ENCODE data around the gene CAMTA1.

CAMTA1 gene

GRCh38 chr1:7013833-7014639 lies 228.8 kb downstream of the CAMTA1 start:
- DNase-seq, result no peak

- DNase-seq, result no peak
Observed at GRCh38 chr1:7014640-7014930, 229.3 kb downstream of the CAMTA1 start.

- no peak for DNase-seq
Observed at GRCh38 chr1:7015022-7015421, 229.8 kb downstream of the CAMTA1 start.

GRCh38 chr1:7018351-7018750 lies 233.1 kb downstream of the CAMTA1 start:
- DNase-seq, result no peak

- no peak for DNase-seq
Observed at GRCh38 chr1:7018826-7019225, 233.6 kb downstream of the CAMTA1 start.

GRCh38 chr1:7019510-7019909 lies 234.3 kb downstream of the CAMTA1 start:
- no peak for DNase-seq

GRCh38 chr1:7022058-7022457 lies 236.8 kb downstream of the CAMTA1 start:
- no peak for DNase-seq

- DNase-seq, result no peak
Observed at GRCh38 chr1:7025013-7025412, 239.8 kb downstream of the CAMTA1 start.

- DNase-seq, result no peak
Observed at GRCh38 chr1:7026169-7026568, 240.9 kb downstream of the CAMTA1 start.

GRCh38 chr1:7032992-7033391 lies 247.7 kb downstream of the CAMTA1 start:
- no peak for DNase-seq

- DNase-seq, result no peak
Observed at GRCh38 chr1:7036386-7036785, 251.1 kb downstream of the CAMTA1 start.

GRCh38 chr1:7039590-7040220 lies 254.5 kb downstream of the CAMTA1 start:
- no peak for DNase-seq

- no peak for DNase-seq
Observed at GRCh38 chr1:7040969-7041695, 255.9 kb downstream of the CAMTA1 start.

GRCh38 chr1:7042322-7043190 lies 257.3 kb downstream of the CAMTA1 start:
- no peak for DNase-seq

GRCh38 chr1:7043191-7043549 lies 257.9 kb downstream of the CAMTA1 start:
- no peak for DNase-seq

GRCh38 chr1:7043719-7044535 lies 258.7 kb downstream of the CAMTA1 start:
- no peak for DNase-seq

- no peak for DNase-seq
Observed at GRCh38 chr1:7045897-7046296, 260.6 kb downstream of the CAMTA1 start.

- no peak for DNase-seq
Observed at GRCh38 chr1:7046314-7046713, 261.1 kb downstream of the CAMTA1 start.

- DNase-seq, result no peak
Observed at GRCh38 chr1:7046891-7047290, 261.6 kb downstream of the CAMTA1 start.

- no peak for DNase-seq
Observed at GRCh38 chr1:7047866-7048265, 262.6 kb downstream of the CAMTA1 start.

- DNase-seq, result no peak
Observed at GRCh38 chr1:7048395-7048794, 263.1 kb downstream of the CAMTA1 start.

GRCh38 chr1:7049913-7050625 lies 264.8 kb downstream of the CAMTA1 start:
- DNase-seq, result no peak
